Smooth muscle cell (in vitro differentiated cells): Measurements from ENCODE around the gene ABCC10. TPM values are rescaled to one million over a fixed set of nuclear protein-coding genes. Genes with fewer than 3 reads are reported as not detected.

Source experiments
- DNase-seq: peaks from one replicate; lab custom pipeline; 2025; ENCODE audit not compliant: unreplicated experiment; lab: John Stamatoyannopoulos, UW
- H2AFZ ChIP-seq: fragments of 200-600 bp; sonication (generic); 2 replicates; pipeline ENCODE4 v1.6.0; 2016; ENCODE audit warnings: antibody characterized with exemption, low read depth, mild to moderate bottlenecking
- H3F3A ChIP-seq: fragments of 200-600 bp; sonication (generic); 2 replicates; pipeline ENCODE4 v1.6.0; 2017; ENCODE audit warnings: antibody characterized with exemption, low read depth
- H3K27ac ChIP-seq: fragments of 200-600 bp; sonication (generic); 2 replicates; pipeline ENCODE4 v1.5.1; 2016; ENCODE audit warnings: low read depth, mild to moderate bottlenecking
- H3K27me3 ChIP-seq: fragments of 200-600 bp; sonication (generic); 2 replicates; pipeline ENCODE4 v1.6.1; 2016; ENCODE audit warnings: low read depth, mild to moderate bottlenecking
- H3K36me3 ChIP-seq: fragments of 200-600 bp; sonication (generic); 2 replicates; pipeline ENCODE4 v1.5.1; 2016; ENCODE audit warnings: low read depth
- H3K4me1 ChIP-seq: fragments of 200-600 bp; sonication (generic); 2 replicates; pipeline ENCODE4 v1.5.1; 2016; ENCODE audit warnings: low read depth
- H3K4me2 ChIP-seq: fragments of 200-600 bp; sonication (generic); 2 replicates; pipeline ENCODE4 v1.6.0; 2016; ENCODE audit warnings: mild to moderate bottlenecking
- H3K4me3 ChIP-seq: fragments of 200-600 bp; sonication (generic); 2 replicates; pipeline ENCODE4 v1.5.1; 2016; ENCODE audit warnings: mild to moderate bottlenecking
- H3K79me2 ChIP-seq: fragments of 200-600 bp; sonication (generic); 2 replicates; pipeline ENCODE4 v1.6.0; 2016; ENCODE audit warnings: low read depth, mild to moderate bottlenecking
- H3K9ac ChIP-seq: fragments of 200-600 bp; sonication (generic); 2 replicates; pipeline ENCODE4 v1.6.0; 2016; ENCODE audit warnings: low read depth
- H3K9me3 ChIP-seq: fragments of 200-600 bp; sonication (generic); replicated peaks from 2 replicates; pipeline ENCODE4 v1.5.1; 2016; ENCODE audit warnings: low read depth
- H4K20me1 ChIP-seq: fragments of 200-600 bp; sonication (generic); 2 replicates; pipeline ENCODE4 v1.6.0; 2016; ENCODE audit warnings: low read depth
- CTCF ChIP-seq: fragments of 200-600 bp; sonication (generic); IDR thresholded peaks from 2 replicates; pipeline ENCODE4 v1.5.1; 2017; ENCODE audit warnings: borderline replicate concordance, mild to moderate bottlenecking, antibody characterized with exemption; ENCODE audit not compliant: insufficient read depth, poor library complexity, severe bottlenecking
- WGBS: methylation state at CpG from one replicate; pipeline ENCODE4 v1.1.7; 2016; ENCODE audit warnings: low lambda C conversion rate; 5-methylcytosine and 5-hydroxymethylcytosine counted together
- polyA plus RNA-seq: library from polyadenylated mRNA; unstranded; fragments of >200 nt; fragmentation: Nextera tagmentation; extraction: Ambion mirVana; gene quantifications from 2 replicates; pipeline ENCODE4 v1.2.1, GENCODE V29; 2016
- total RNA-seq: library from RNA; depleted of rRNA; stranded (reverse); fragments of >200 nt; gene quantifications from 2 replicates; pipeline ENCODE4 v1.2.3, GENCODE V29; 2014

ABCC10 gene
- total and polyA plus RNA-seq, 2 experiments from 2014 or later: 11.2 to 17.8 TPM

- H3F3A ChIP-seq: no peaks in the 10 kb centered on the region
- peaks cover 10% of the 10 kb centered on the region for H3K4me1 ChIP-seq
- DNase-seq: no peak
- 58% methylated on average over 23 of the region's 23 CpGs for WGBS
- no peaks in the 10 kb centered on the region for H3K27me3 ChIP-seq
- H3K36me3 ChIP-seq: no peaks in the 10 kb centered on the region
- TF ChIP-seq CTCF: no peak
- no peaks in the 10 kb centered on the region for H4K20me1 ChIP-seq
- H3K79me2 ChIP-seq: peaks cover 32% of the 10 kb centered on the region
- peak overlapping the region; percentile 92 for H2AFZ ChIP-seq
- peak overlapping the region; percentile 81 for H3K9ac ChIP-seq
- H3K27ac ChIP-seq: peak overlapping the region; percentile 60
- peak overlapping the region; percentile 92 for H3K4me2 ChIP-seq
- peak overlapping the region; percentile 77 for H3K4me3 ChIP-seq
- H3K9me3 ChIP-seq: no peaks in the 10 kb centered on the region
Observed at GRCh38 chr6:43426928-43427405, 374 bp upstream of the ABCC10 start.

- Histone ChIP-seq H3K27me3 (no peaks in the 10 kb centered on the region), H3K27ac (peak overlapping the region; percentile 60), H3K9me3 (no peaks in the 10 kb centered on the region), H3K4me2 (peak overlapping the region; percentile 92), H3F3A (no peaks in the 10 kb centered on the region), H3K9ac (peak overlapping the region; percentile 81), H3K79me2 (peaks cover 32% of the 10 kb centered on the region), H3K4me1 (peaks cover 10% of the 10 kb centered on the region), H3K36me3 (no peaks in the 10 kb centered on the region), H2AFZ (peak overlapping the region; percentile 92), H4K20me1 (no peaks in the 10 kb centered on the region), H3K4me3 (peak overlapping the region; percentile 77)
- 18% methylated on average over 12 of the region's 12 CpGs for WGBS
- no peak for TF ChIP-seq CTCF
- no peak for DNase-seq
Observed at GRCh38 chr6:43428112-43428570, 800 bp downstream of the ABCC10 start.

GRCh38 chr6:43428874-43429273 is 1.5 kb downstream of the ABCC10 start:
- Histone ChIP-seq H3F3A (no peaks in the 10 kb centered on the region), H3K9me3 (no peaks in the 10 kb centered on the region), H4K20me1 (no peaks in the 10 kb centered on the region), H3K27ac (peak overlapping the region; percentile 60), H3K27me3 (no peaks in the 10 kb centered on the region), H3K4me1 (peaks cover 10% of the 10 kb centered on the region), H3K4me3 (peak overlapping the region; percentile 77), H2AFZ (peak overlapping the region; percentile 31), H3K79me2 (peaks cover 32% of the 10 kb centered on the region), H3K4me2 (peak overlapping the region; percentile 92), H3K9ac (peak overlapping the region; percentile 81), H3K36me3 (no peaks in the 10 kb centered on the region)
- TF ChIP-seq CTCF: no peak
- DNase-seq: no peak
- 75% methylated on average over 3 of the region's 3 CpGs for WGBS
